Colon (tissue), 2 donors: ENCODE data around the gene ADGRD2.

Experiments
- FAIRE-seq: peaks from 2 replicates; lab custom pipeline; 2012; peaks lifted over from hg19 to GRCh38; lab: Jason Lieb, UNC
- donor health status: control.
- donor health status: control.

ADGRD2 gene

GRCh38 chr9:124457079-124457886 is 7.0 kb downstream of the ADGRD2 start:
- FAIRE-seq, result no peak

- no peak for FAIRE-seq
Observed at GRCh38 chr9:124457887-124458431, 7.7 kb downstream of the ADGRD2 start.

- no peak for FAIRE-seq
Observed at GRCh38 chr9:124458441-124458840, 8.2 kb downstream of the ADGRD2 start.

- no peak for FAIRE-seq
Observed at GRCh38 chr9:124462739-124463138, 12.5 kb downstream of the ADGRD2 start.

- FAIRE-seq, result no peak
Observed at GRCh38 chr9:124465736-124466135, 15.5 kb downstream of the ADGRD2 start.

- FAIRE-seq, result no peak
Observed at GRCh38 chr9:124467410-124468060, 17.3 kb downstream of the ADGRD2 start.

GRCh38 chr9:124468061-124468740 is 17.9 kb downstream of the ADGRD2 start:
- FAIRE-seq, result no peak

GRCh38 chr9:124469011-124469832 is 19.0 kb downstream of the ADGRD2 start:
- no peak for FAIRE-seq

- FAIRE-seq, result no peak
Observed at GRCh38 chr9:124470306-124470705, 20.1 kb downstream of the ADGRD2 start.

- no peak for FAIRE-seq
Observed at GRCh38 chr9:124470726-124471125, 20.5 kb downstream of the ADGRD2 start.

GRCh38 chr9:124471761-124472160 is 21.5 kb downstream of the ADGRD2 start:
- no peak for FAIRE-seq

GRCh38 chr9:124472770-124473169 is 22.5 kb downstream of the ADGRD2 start:
- no peak for FAIRE-seq

- no peak for FAIRE-seq
Observed at GRCh38 chr9:124473310-124473709, 23.1 kb downstream of the ADGRD2 start.

GRCh38 chr9:124474151-124474550 is 23.9 kb downstream of the ADGRD2 start:
- no peak for FAIRE-seq

GRCh38 chr9:124475158-124475867 is 25.1 kb downstream of the ADGRD2 start:
- no peak for FAIRE-seq

- FAIRE-seq, result no peak
Observed at GRCh38 chr9:124475868-124476690, 25.8 kb downstream of the ADGRD2 start.

GRCh38 chr9:124477211-124477647 is 27.0 kb downstream of the ADGRD2 start:
- no peak for FAIRE-seq

- no peak for FAIRE-seq
Observed at GRCh38 chr9:124477648-124478285, 27.5 kb downstream of the ADGRD2 start.

GRCh38 chr9:124478354-124478753 is 28.1 kb downstream of the ADGRD2 start:
- FAIRE-seq, result no peak

GRCh38 chr9:124479371-124479770 is 29.1 kb downstream of the ADGRD2 start:
- FAIRE-seq, result no peak
